Right lobe of liver (tissue), 4 donors: Measurements from ENCODE around the gene DSTYK.

Source experiments
- POLR2A ChIP-seq: fragments of 450-650 bp; IDR thresholded peaks from one replicate; pipeline ENCODE4 v1.6.1; 2017; ENCODE audit warnings: antibody characterized with exemption, mild to moderate bottlenecking
- TF ChIP-seq, protein P1 (sequence below), 4 donors: fragments of 200-600 bp in 3 of 4; fragments of 450-650 bp in 1 of 4; IDR thresholded peaks; one replicate each; pipeline versions ENCODE4 v1.5.1 to v1.8.0; 2016 to 2022; ENCODE audit warnings: antibody characterized with exemption in 4 of 4, mild to moderate bottlenecking in 2 of 4
- donor health status: DM: no; HTN: no; CAD: no.
- donor health status: DM: no; HTN: no; CAD: no.
- donor health status: DM: no; HTN: yes; CAD: no.

GRCh38 chr1:205108464-205108863 lies 103.0 kb downstream of the DSTYK start:
- TF ChIP-seq, protein P1, sequence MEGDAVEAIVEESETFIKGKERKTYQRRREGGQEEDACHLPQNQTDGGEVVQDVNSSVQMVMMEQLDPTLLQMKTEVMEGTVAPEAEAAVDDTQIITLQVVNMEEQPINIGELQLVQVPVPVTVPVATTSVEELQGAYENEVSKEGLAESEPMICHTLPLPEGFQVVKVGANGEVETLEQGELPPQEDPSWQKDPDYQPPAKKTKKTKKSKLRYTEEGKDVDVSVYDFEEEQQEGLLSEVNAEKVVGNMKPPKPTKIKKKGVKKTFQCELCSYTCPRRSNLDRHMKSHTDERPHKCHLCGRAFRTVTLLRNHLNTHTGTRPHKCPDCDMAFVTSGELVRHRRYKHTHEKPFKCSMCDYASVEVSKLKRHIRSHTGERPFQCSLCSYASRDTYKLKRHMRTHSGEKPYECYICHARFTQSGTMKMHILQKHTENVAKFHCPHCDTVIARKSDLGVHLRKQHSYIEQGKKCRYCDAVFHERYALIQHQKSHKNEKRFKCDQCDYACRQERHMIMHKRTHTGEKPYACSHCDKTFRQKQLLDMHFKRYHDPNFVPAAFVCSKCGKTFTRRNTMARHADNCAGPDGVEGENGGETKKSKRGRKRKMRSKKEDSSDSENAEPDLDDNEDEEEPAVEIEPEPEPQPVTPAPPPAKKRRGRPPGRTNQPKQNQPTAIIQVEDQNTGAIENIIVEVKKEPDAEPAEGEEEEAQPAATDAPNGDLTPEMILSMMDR (IDR thresholded peaks at IDR 0.05) = no peak
- TF ChIP-seq POLR2A = no peak
